Lower lobe of right lung (tissue), 2 donors: Measurements from ENCODE around the gene GAP43. TPM values are rescaled to one million over a fixed set of nuclear protein-coding genes. Genes with fewer than 3 reads are reported as not detected.

Experiments
- ATAC-seq, 2 donors: fragments of 200-7000 bp; cut with Tn5 transposase; one replicate each; pipeline ENCODE4 v1.9.1; 2020 to 2022; ENCODE audit warnings: mild to moderate bottlenecking in 2 of 2, moderate library complexity in 2 of 2
- DNase-seq: peaks from one replicate; pipeline ENCODE4 v3.0.0-alpha.2; 2020
- H3K27ac ChIP-seq: fragments of 200-600 bp; one replicate; pipeline ENCODE4 v1.8.0; 2022
- H3K27me3 ChIP-seq: fragments of 200-600 bp; one replicate; pipeline ENCODE4 v1.8.0; 2022; ENCODE audit warnings: low read depth
- H3K36me3 ChIP-seq: fragments of 200-600 bp; one replicate; pipeline ENCODE4 v1.8.0; 2022; ENCODE audit warnings: mild to moderate bottlenecking
- H3K4me1 ChIP-seq: fragments of 200-600 bp; one replicate; pipeline ENCODE4 v1.8.0; 2022
- H3K4me3 ChIP-seq: fragments of 200-600 bp; one replicate; pipeline ENCODE4 v1.8.0; 2022; ENCODE audit warnings: mild to moderate bottlenecking
- H3K9me3 ChIP-seq: fragments of 200-600 bp; one replicate; pipeline ENCODE4 v1.8.0; 2022
- CTCF ChIP-seq: fragments of 200-600 bp; IDR thresholded peaks from one replicate; pipeline ENCODE4 v1.8.0; 2022; ENCODE audit warnings: antibody characterized with exemption, mild to moderate bottlenecking
- intact Hi-C: fragments of 100-400 bp; cut with DNase I; formaldehyde crosslinking; loops from one replicate; pipeline ENCODE4 v1.11.0; 2022
- total RNA-seq: library from RNA; stranded (reverse); fragmentation: NEBNext Ultra II Directional; extraction: Animal tissue kit (Norgen Biotek cat#: 25700); gene quantifications from one replicate; pipeline ENCODE4 v1.2.1, GENCODE V29; 2021
- donor health status: DM: no; HTN: yes; CAD: no; lungs with severe emphysema.

Gene GAP43
- total RNA-seq, 1 donor from 2014 or later, result not detected

GRCh38 chr3:115658337-115659181 is 35.2 kb downstream of the GAP43 start:
- peak overlapping the region; percentile 95 for H3K27ac ChIP-seq
- H3K4me3 ChIP-seq, result peak overlapping the region; percentile 73
- no peaks in the 10 kb centered on the region for H3K9me3 ChIP-seq
- H3K27me3 ChIP-seq, result no peaks in the 10 kb centered on the region
- ATAC-seq (peak; percentile 96 to 98), DNase-seq (peak; percentile 83)
- TF ChIP-seq CTCF, result no peak
- peaks cover 9% of the 10 kb centered on the region for H3K4me1 ChIP-seq
- H3K36me3 ChIP-seq, result no peaks in the 10 kb centered on the region
- intact Hi-C loops, result no loop called here

- TF ChIP-seq CTCF, result no peak
- no peak for DNase-seq
Observed at GRCh38 chr3:115659253-115660220, 36.2 kb downstream of the GAP43 start.

GRCh38 chr3:115660646-115661337 is 37.5 kb downstream of the GAP43 start:
- no peaks in the 10 kb centered on the region for H3K9me3 ChIP-seq
- ATAC-seq, result no peak
- no peaks in the 10 kb centered on the region for H3K36me3 ChIP-seq
- no peak overlapping the region for H3K27ac ChIP-seq
- no peaks in the 10 kb centered on the region for H3K27me3 ChIP-seq
- intact Hi-C loops, result no loop called here
- no peak for DNase-seq
- TF ChIP-seq CTCF, result no peak
- peaks cover 9% of the 10 kb centered on the region for H3K4me1 ChIP-seq
- no peak overlapping the region for H3K4me3 ChIP-seq

More at GRCh38 chr3:115659253-115660220, 36.2 kb downstream of the GAP43 start:
- intact Hi-C loops, result no loop called here
- H3K27ac ChIP-seq, result peak overlapping the region; percentile 95
- peaks cover 9% of the 10 kb centered on the region for H3K4me1 ChIP-seq
- H3K36me3 ChIP-seq, result no peaks in the 10 kb centered on the region
- H3K9me3 ChIP-seq, result no peaks in the 10 kb centered on the region
- H3K27me3 ChIP-seq, result no peaks in the 10 kb centered on the region
- ATAC-seq, result no peak
- peak overlapping the region; percentile 73 for H3K4me3 ChIP-seq

- ATAC-seq (no peak), DNase-seq (no peak)
- no peak overlapping the region for H3K27ac ChIP-seq
- peaks cover 9% of the 10 kb centered on the region for H3K4me1 ChIP-seq
- H3K9me3 ChIP-seq, result no peaks in the 10 kb centered on the region
- no peak for TF ChIP-seq CTCF
- intact Hi-C loops, result no loop called here
- no peaks in the 10 kb centered on the region for H3K27me3 ChIP-seq
- H3K4me3 ChIP-seq, result no peak overlapping the region
- H3K36me3 ChIP-seq, result no peaks in the 10 kb centered on the region
Observed at GRCh38 chr3:115662356-115662755, 39.0 kb downstream of the GAP43 start.

- H3K27ac ChIP-seq, result no peak overlapping the region
- H3K27me3 ChIP-seq, result no peaks in the 10 kb centered on the region
- no peak overlapping the region for H3K4me3 ChIP-seq
- intact Hi-C loops, result no loop called here
- no peaks in the 10 kb centered on the region for H3K9me3 ChIP-seq
- no peaks in the 10 kb centered on the region for H3K36me3 ChIP-seq
- peaks cover 9% of the 10 kb centered on the region for H3K4me1 ChIP-seq
- TF ChIP-seq CTCF, result no peak
- DNase-seq, result no peak
- ATAC-seq, result no peak
Observed at GRCh38 chr3:115663414-115663813, 40.1 kb downstream of the GAP43 start.
